NCI-H2029 (cell line): ENCODE measurements around the gene APRT.
A peak's percentile ranks its signal among the peaks of the same experiment; 100 is the strongest.
"Not testable (repeated sequence)": the region's sequence is repeated elsewhere in the genome, so short reads cannot be mapped to it uniquely, and the experiment has no call there.

Experiments
- DNase-seq: peaks from one replicate; lab custom pipeline; 2025; lab: John Stamatoyannopoulos, UW

Gene APRT

DNA sequence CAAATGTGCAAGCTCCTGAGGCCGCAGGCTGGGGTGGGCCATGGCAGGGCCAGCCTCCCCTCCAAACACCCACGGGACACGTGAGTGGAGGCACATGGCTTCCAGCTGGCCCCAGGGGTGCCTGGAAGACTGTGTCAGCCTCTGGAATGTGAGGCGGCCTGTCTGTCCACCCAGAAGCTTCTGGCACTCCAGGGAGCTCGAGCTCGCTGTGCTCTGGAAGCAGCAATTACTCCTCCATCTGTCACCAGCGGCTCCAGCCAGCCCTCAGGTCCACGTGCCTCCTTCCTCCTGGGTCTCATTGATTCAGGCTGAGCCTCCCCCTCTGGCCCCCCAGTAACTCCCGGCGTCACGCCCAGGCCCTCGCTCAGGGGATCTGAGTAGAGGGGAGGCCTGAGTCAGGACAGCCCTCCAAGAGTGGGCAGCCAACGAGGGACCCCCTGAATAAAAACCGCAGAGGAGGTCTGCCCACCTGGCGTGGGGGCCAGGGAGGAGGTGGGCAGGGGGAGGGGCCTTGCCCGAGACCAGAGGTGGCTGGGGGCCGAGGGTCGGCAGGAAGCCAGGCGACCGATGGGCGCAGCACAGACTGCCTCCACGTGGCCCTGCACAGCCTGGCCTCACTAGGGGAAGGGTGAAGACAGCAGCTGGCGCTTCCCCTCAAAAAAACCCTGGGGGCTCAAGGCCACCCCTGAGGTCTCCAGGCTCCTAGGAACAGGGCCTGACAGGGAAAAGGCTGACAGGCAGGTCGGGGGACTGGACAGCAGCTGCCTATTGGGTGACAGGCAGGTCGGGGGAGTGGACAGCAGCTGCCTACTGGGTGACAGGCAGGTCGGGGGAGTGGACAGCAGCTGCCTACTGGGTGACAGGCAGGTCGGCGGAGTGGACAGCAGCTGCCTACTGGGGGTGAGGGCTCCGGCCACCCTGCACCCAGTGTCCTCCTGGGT, 38.6 kb downstream of the APRT start:
- DNase-seq: no peak

DNA sequence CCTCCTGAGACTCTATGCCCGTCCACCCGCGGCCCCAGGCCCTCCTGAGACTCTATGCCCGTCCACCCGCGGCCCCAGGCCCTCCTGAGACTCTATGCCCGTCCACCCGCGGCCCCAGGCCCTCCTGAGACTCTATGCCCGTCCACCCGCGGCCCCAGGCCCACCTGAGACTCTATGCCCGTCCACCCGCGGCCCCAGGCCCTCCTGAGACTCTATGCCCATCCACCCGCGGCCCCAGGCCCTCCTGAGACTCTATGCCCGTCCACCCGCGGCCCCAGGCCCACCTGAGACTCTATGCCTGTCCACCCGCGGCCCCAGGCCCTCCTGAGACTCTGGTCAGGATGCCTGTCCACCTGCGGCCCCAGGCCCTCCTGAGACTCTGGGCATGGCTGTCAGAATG, 39.9 kb downstream of the APRT start:
- not testable (repeated sequence) for DNase-seq

DNA sequence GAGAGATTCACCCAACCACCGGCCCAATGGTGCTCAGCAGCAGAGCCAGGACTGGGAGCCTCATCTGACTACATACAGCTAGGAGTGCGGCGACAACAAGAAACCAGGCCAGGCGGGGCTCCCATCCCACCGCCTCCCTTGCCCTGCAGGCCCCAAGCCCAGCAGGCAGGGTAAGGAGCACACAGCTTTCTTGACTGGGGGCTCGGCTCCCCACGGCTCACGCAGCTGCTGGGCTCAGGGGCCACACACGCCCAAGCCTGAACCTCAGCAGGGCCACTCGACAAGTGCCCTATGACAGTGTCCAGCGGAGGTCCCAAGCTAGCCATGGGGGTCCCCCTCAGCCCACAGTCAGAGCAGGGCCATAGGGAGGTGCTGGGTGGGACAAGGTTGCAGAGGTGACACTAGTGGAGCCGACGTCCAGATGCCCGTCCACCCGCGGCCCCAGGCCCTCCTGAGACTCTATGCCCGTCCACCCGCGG, 40.4 kb downstream of the APRT start:
- DNase-seq: no peak

DNA sequence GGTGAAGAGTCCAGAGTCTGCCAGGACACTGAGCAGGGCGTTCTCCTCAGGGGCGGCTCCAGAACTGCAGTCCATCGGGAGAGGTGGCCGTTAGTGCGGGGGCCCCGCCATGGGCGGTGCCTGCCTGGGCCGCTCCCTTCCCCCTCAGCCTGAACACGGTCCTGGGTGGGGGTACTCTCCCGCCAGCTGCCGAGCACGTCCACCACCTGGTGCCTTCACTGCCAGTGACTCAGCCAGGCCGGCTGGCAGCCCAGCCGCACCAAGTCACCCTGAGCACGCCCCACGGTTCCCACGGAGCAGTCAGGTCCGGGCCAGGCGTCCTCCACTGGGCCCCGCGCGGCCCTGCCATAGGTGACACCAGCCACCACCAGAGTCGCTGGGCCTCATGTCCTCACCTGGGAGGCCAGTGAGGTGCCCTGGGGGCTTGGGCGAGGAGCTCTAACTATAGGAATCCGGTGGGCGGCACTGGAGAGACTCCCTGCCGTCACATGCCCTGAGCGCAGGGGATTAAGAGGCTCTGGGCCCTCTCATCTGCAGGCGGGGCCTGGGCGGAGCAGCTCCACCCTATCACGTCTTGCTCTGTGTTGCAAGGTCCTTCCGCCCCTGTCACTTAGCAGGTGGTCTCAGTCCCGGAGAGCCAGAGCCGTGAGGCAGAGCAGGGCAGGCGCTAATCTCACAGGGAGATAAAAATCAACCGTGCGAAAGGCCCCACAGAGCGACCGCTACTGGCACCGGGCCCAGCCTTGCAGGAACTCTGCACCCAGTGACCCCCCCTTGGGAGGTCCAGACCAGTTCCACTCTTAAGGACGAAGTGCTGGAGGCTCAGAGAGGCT, 41.1 kb downstream of the APRT start:
- DNase-seq: no peak

DNA sequence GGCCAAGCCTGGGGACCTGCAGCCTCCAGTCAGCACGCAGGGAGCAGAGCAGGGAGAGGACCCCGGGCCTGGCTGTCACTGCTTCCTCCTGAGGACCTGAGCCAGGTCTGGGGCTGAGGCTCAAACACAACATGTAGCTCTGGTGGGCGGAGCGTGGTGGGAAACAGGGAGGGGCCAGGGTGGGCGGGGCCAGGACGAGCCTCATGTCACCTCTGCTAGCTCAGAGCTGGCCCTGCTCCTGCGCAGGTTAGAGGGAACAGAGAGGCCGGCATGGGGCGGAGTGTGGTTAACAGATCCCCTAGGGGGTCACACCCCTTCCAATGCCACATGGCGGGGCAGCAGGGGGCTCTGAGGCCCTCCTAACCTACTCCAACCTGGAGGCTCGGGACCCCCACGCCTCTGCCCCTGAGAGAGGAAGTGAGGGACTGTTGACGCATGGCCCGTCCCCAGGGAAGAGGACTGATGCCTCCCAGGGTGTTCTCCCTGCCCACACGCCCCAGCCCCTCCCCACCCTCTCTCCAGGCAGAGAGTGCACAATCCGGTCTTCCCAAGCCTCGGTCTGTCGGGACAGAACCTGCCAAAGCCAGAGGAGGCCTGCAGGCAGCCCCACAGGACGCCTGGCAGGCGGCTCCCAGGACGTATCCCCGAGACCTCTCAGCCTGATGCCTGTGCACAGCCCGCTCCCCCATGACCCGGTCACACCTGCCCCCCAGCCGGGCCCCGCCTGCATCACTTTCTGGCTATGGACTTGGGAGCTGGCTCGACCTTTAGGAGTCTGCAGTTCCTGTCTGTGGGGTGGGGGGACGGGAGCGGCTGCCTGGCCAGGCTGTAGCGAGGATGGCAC, 41.9 kb downstream of the APRT start:
- DNase-seq: peak; percentile 47

DNA sequence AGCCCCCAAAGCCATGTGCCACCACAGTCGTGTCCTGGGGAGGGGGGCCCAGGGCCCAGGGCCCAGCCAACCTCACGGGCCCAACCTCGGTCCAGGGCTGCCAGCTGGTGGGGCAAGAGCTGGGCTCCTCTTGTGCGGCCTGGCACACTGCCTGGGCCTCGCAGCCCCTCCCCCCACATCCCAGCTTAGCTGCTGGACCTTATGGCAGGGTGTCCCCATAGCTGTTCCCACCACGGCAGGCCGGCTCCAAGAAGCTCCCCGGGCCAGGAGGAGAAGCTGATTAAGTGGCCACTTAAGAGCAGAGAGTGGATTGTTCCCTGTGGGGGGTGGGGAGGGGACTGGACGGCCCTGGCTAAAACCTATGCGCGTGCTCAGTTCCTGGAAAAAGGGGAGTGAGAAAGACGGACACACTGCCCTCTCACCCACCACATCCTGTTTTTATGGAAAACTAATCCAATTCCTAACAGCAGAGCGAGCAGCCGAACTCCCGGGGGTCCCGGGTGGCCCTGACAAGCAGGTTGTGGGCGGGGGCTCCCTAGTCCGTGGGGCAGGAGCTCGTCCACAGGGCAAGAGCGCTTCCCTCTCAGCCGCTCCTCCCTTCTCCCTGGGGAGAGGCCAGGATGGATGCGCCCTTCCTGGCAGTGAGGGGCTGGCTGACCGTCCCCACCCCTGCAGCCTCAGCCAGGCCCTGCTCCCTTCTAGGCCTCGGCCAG, 43.5 kb downstream of the APRT start:
- DNase-seq: no peak

DNA sequence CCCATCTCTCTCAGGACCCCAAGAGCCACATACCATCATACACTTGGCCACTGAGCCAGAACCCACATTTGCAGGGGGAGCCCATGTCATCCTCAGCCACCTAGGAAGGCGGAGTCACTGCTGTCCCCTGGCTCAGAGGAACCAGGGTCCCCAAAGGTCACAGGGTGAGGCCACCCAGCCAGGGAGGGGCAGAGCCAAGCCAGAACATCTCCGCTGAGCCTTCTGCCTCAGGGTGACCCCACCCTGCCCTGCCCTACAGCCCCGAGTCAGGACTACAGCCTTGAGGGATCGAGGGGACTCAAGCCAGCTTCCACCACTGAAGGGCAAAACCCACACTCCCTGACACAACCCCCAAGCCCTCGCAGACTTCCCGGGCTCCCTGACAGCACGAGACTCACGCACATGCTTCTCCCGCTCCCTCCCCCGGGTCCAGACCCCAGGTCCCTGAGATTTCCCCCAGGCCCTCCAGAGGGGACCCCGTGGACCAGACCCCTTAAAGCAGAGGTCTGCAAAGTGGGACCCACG, 44.1 kb downstream of the APRT start:
- DNase-seq: no peak

DNA sequence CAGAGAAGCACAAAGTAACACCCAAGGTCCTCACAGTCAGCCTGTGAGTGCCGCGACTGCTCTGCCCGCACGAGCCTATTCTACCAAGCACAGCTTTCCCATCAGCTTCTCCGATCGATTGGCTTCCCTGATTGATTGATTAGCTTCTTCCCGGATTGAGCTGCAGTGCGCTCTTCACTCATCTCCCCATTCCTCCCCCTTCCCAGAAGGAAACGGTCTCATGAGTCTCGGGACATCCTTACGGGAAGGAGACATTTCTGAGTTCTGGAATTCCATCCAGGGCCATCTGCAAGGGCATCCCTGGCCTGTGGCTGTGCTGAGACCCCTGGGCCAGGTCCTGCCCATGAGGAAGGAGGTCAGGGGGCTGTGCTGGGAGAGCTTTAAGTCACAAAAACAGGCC, 44.8 kb downstream of the APRT start:
- no peak for DNase-seq

DNA sequence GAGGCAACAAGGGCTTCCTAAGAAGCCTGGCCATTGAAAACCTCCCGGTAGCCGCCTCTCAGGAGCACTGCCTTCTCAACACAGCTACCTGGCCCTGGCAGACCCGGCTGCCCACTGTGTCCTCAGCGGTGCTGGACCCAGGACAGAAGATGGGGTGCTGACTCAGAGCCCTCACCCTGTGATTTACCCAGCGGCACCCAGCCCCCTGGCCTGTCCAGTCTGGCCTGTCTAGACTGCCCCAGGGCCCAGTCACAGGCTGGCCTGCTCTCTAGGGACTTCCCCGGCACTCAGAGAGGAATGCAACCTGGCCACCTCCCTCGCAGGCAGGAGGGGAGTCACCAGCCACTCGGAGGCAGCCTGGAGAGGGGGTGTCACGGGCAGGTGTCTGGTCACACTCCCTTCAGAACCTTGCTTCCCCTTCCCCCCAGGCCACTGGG, 46.8 kb downstream of the APRT start:
- no peak for DNase-seq

DNA sequence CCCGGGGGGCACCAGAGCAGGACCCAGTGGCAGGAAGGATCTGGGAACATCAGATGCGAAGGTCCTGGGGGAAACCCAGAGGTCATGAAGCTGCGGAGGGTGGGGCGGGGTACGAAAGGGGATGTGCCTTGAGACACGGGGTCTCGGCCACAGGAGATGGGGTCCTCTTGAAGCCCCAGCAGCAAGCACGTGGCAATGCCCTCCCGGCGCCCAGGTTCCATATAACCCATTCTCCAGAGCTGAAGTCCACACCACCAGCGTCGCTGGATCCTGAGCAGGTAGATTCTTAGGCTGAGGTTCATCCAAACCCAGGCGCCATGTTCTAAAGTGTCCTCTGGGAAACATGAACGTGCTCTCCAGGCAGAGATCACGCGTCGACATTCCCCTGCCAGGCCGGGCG, 47.6 kb downstream of the APRT start:
- DNase-seq: no peak

DNA sequence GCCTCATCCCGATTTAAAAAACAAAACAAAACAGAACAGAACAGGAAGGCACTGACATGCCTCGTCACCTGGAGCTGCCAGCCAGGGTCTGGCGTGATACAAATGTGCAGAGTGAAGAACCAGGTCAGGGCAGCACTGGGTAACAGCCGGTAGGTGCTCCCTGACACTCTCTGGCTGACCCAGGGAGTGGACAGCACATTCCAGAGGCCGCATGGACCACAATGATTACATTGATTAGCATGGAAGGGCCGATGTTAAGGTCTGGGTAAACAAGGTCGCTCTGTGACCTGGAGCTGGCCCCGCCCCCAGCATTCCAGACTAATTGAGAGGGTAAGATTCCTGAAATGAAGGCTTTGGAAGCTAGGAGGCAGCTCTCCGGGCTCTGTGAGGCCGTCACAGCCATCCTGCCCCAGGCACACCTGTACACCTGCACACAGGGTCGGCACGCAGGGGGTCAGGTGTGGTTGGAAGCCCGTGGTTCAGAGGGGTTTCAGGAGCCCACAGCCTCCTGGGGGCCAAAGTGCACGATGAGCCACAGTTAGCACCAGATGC, 48.1 kb downstream of the APRT start:
- DNase-seq: no peak

DNA sequence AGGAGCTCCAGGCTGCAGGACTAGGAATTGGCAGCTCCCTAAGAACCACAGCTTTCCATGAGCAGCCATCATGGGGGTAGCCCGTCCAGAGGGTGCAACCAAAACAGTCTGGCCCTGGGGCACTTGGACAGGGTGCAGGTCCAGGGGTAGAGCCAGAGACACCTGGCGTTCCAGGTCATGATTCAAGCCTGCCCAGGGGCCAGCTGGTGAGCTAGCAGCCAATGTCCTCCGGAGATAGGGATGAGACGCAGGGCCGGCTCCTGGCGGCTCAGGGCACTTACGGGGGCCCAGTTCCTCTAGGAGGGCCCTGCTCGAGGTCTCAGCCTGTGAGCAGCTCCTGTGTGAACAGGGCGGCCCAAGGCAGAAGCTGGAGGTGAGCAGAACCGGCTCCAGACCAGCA, 48.8 kb downstream of the APRT start:
- no peak for DNase-seq

DNA sequence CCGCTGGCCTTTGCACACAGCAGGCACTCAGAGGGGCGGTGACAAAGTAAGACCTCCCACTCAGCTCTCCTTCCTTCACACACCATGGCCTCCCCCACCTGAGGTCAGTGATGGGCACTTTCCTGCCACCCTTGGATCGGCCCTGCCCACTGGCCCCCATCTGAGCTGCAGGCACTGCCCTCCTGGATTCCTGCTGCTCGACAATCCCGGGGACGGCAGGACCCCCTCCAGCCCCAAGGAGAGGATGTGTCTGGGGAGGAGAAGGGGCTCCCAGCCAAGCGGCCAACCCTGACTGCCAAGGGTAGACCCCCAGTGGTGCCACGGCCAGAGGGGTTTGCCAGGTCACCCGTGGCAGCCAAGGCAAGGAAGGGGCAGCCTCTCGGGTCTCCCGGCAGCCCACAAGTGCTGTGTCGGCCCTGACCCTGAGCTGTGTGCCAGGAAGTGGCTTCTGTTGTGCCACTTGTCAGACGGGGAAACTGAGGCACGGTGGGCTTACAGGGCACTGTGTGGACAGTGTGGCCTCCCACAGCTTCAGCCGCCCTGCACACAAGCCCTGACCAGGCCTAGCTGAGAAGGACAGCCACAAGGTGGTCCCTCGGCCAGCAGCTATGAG, 49.4 kb downstream of the APRT start:
- DNase-seq: no peak

DNA sequence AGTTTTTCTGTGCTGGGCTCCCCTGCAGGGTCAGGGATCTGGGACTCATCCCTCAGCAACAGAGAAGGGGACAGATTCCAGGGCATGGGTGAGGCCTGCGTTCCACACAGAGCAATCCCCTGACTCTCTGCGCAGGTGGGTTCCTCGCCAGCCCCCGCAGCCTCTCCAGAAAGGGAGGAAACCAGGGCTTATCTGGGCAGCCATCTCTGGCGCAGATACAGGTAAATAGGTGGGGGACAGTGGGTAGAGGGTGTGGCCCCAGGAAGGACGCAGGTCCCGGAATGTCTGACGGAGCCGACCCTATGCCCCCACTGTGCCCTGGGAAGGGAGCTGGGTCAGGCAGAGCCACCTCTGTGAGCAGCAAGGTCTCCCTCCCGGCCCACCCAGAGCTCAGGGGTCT, 49.9 kb downstream of the APRT start:
- DNase-seq: no peak

DNA sequence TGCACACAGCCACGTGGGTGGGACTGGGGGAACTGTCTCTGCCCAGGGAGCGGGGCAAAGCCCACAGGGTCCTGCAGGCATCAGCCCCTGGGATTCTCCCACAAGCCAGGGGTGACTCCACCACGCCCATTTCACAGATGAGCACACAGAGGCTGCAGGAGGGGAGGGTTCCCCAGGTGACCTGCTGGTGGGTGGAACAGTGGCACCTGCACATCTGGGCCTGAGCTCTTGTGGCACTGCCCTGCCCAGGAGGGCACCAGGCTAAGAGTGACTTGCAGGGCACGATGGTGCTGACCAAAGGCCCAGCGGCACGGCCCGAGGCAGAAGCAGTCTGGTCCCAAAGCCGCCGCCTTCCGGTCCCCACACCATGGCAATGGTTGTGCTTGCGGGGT, 50.6 kb downstream of the APRT start:
- DNase-seq: no peak

DNA sequence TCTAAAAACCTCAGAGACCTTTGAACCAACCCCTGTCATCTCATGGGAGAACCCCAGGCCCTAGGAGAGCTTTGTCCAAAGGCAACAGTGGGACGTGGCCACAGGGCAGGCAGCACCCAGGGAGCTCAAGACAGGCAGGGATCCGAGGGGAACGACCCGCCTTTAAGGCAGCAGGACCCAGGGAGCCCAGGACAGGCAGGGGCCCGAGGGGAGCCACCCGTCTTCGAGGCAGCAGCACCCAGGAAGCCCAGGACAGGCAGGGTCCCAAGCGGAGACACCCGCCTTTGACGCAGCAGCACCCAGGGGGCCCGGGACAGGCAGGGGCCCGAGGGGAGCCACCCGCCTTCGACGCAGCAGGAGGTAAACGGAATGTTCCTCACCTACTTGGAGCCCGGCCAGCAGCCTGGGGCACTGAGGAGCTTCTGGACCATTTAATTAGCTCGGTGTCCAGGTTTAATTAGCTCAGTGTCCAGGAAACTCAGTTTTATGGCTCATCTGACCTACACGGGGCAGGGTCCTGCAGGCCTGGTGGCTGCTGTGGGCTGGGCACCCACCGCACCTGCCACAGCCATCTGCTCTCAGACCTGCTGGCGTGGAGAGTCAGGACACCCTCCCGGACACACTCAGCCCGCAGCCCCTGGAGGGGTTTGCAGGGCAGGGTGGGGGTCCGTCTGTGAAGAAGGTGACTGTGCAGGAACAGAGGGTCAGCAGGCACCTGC, 51.1 kb downstream of the APRT start:
- no peak for DNase-seq

DNA sequence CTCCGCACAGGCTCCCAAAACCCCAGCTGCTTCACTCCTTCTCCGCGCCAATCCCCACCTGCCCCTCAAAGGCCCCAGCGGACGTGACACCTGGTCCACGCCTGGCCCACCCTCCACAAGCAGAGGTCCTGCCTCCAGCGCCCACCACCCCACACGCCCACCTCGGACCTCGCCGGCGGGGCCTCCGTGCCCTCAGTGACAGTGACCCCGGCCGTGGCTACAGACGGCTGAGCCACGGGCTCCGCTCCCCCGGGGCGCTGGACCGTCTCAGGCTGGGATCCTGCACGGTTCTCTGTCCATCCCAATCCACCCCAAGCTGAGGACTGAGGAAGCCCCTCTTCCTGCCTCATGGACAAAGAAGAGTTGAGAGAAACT, 51.8 kb downstream of the APRT start:
- no peak for DNase-seq
